HCT116 (cell line): ENCODE measurements around the gene DCAF4L1.

Source experiments
- POLR2A ChIP-seq: IDR thresholded peaks from 2 replicates; pipeline ENCODE4 v1.7.0; 2011; ENCODE audit warnings: borderline replicate concordance; ENCODE audit not compliant: insufficient read depth, insufficient read length; ENCODE audit errors: extremely low read depth
- RAD21 ChIP-seq: IDR thresholded peaks from 2 replicates; pipeline ENCODE4 v1.6.1; 2012; ENCODE audit warnings: low read depth, mild to moderate bottlenecking
- SP1 ChIP-seq: IDR thresholded peaks from 2 replicates; pipeline ENCODE4 v1.6.1; 2012; ENCODE audit warnings: low read depth
- TF ChIP-seq, protein P1 (sequence below), 3 experiments: fragments of 200-600 bp in 1 of 3; sonication (generic) in 1 of 3; IDR thresholded peaks in 2 of 3; conservative IDR thresholded peaks in 1 of 3; 2 replicates each; pipeline ENCODE4 v1.5.1; 2012 to 2017; ENCODE audit warnings: low read depth in 2 of 3, low read length in 2 of 3, antibody characterized with exemption in 1 of 3, borderline replicate concordance in 1 of 3, control low read depth in 1 of 3, mild to moderate bottlenecking in 1 of 3, mixed read lengths in 1 of 3, mixed run types in 1 of 3, moderate library complexity in 1 of 3; ENCODE audit not compliant: insufficient read depth in 1 of 3

DNA sequence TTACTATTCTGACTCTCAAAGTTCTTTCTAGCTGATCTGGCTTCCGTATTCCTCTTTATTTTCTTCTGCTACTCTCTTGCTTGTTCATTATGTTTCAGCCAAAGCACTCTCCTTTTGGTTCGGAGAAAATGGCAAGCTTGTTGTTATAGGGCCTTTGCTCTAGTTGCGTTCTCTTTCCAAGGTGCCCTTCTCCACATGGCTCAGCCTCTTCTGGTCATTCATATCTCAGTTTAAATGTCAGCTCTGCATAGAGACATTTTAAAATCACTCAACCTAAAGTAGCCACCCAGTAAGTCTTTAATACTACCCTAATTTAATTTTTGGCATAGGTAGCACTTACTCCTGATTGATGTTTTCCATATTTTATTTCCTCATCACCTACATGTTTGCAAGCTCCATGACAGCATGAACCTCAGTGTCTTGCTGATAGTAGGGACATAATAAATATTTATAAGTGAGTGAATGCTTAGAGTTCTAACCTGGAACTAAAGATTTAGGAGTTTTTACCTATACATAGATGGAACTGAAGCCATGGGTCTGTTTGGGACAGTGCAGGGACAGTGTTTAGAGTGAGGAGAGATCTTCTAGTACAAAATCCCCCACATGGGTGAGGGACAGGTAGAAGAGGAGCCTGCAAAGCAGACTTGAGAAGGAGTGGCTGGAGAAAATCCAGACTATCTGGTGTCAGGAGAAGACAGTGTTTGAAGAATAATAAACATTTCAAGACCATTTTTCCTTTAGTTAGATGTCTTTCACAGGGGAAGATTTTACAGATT, 26.6 kb downstream of the DCAF4L1 start:
- TF ChIP-seq SP1 (no peak), POLR2A (no peak), RAD21 (no peak)
- TF ChIP-seq, protein P1, sequence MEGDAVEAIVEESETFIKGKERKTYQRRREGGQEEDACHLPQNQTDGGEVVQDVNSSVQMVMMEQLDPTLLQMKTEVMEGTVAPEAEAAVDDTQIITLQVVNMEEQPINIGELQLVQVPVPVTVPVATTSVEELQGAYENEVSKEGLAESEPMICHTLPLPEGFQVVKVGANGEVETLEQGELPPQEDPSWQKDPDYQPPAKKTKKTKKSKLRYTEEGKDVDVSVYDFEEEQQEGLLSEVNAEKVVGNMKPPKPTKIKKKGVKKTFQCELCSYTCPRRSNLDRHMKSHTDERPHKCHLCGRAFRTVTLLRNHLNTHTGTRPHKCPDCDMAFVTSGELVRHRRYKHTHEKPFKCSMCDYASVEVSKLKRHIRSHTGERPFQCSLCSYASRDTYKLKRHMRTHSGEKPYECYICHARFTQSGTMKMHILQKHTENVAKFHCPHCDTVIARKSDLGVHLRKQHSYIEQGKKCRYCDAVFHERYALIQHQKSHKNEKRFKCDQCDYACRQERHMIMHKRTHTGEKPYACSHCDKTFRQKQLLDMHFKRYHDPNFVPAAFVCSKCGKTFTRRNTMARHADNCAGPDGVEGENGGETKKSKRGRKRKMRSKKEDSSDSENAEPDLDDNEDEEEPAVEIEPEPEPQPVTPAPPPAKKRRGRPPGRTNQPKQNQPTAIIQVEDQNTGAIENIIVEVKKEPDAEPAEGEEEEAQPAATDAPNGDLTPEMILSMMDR (IDR thresholded peaks at IDR 0.05 in 2 of 3, conservative IDR thresholded peaks at IDR 0.05 in 1 of 3; ENCODE audit: borderline replicate concordance in 1 of 3, insufficient read depth in 1 of 3, low read depth in 2 of 3, low read length in 2 of 3) = no peak
